ENCODE results near the gene MTLN.
"Not testable (repeated sequence)": the region's sequence is repeated elsewhere in the genome, so short reads cannot be mapped to it uniquely, and the experiment has no call there.

The MTLN gene

GRCh38 chr2:110198016-110198415, 14.3 kb downstream of the MTLN start:
- no peak for DNase-seq (ENCODE audit: low read depth)

- DNase-seq (ENCODE audit: low read depth): no peak
These were observed 14.9 kb downstream of the MTLN start for GRCh38 chr2:110197452-110197851.

GRCh38 chr2:110190169-110190568, 22.2 kb downstream of the MTLN start:
- not testable (repeated sequence) for DNase-seq (ENCODE audit: low read depth)

- no peak for DNase-seq (ENCODE audit: low read depth)
These were observed 29.9 kb downstream of the MTLN start for GRCh38 chr2:110182449-110182848.

GRCh38 chr2:110180036-110180435, 32.3 kb downstream of the MTLN start:
- DNase-seq (ENCODE audit: low read depth): no peak

- DNase-seq (ENCODE audit: low read depth): no peak
These were observed 38.8 kb downstream of the MTLN start for GRCh38 chr2:110173523-110173922.

- no peak for DNase-seq (ENCODE audit: low read depth)
These were observed 39.8 kb downstream of the MTLN start for GRCh38 chr2:110172506-110172905.

GRCh38 chr2:110170102-110170501, 42.2 kb downstream of the MTLN start:
- no peak for DNase-seq (ENCODE audit: low read depth)

GRCh38 chr2:110167326-110168000, 44.9 kb downstream of the MTLN start:
- no peak for DNase-seq (ENCODE audit: low read depth)

- no peak for DNase-seq (ENCODE audit: low read depth)
These were observed 46.1 kb downstream of the MTLN start for GRCh38 chr2:110166266-110166665.

Data from T-helper 22 cell (primary cell).